NCI-H774 (cell line): ENCODE results near the gene KDM1A.
A peak's percentile ranks its signal among the peaks of the same experiment; 100 is the strongest.
"Not testable (repeated sequence)": the region's sequence is repeated elsewhere in the genome, so short reads cannot be mapped to it uniquely, and the experiment has no call there.

ENCODE experiments used
- DNase-seq: peaks from one replicate; lab custom pipeline; 2025; lab: John Stamatoyannopoulos, UW

KDM1A gene

DNA sequence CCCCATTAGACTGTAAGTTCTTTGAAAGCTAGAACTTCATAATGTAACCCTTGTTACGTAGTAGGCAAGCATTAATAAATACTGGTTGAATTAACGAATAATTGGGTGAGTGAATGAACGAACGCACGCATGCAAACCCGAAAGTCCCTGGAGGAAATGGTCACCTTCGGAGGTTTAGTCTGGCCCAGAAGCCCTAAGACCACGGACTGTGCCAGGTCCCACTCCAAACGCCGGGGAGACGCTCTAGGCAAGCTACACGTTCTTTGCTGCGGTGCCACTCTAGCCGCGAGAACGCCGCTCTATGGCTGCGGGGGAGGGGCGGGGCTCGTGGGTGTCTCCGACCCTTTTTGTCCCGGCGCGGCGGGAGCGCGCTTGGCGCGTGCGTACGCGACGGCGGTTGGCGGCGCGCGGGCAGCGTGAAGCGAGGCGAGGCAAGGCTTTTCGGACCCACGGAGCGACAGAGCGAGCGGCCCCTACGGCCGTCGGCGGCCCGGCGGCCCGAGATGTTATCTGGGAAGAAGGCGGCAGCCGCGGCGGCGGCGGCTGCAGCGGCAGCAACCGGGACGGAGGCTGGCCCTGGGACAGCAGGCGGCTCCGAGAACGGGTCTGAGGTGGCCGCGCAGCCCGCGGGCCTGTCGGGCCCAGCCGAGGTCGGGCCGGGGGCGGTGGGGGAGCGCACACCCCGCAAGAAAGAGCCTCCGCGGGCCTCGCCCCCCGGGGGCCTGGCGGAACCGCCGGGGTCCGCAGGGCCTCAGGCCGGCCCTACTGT, at the start of gene KDM1A:
TSS of gene KDM1A (plus strand) at position 375 of the 769 bp plus-strand sequence. CDS start at position 504, 129 bp downstream.
- DNase-seq: peak; percentile 89

DNA sequence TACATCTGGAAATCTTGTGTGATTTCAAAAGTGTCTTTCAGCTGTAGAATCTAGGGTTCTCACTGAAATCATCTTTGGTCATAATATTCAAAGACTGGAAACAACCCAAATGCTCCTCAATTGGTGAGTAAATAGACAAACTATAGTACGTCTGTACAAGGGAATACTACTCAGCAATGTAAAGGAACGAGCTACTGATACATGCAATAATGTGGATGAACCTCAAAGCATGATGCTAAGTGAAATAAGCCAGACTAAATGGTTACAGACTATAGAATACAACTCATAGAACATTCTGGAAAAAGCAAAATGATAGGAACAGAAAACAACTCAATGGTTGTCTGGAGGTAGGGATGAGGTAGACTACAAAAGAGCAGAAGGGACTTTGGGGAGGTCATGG, 49.2 kb upstream of the KDM1A start:
- no peak for DNase-seq

DNA sequence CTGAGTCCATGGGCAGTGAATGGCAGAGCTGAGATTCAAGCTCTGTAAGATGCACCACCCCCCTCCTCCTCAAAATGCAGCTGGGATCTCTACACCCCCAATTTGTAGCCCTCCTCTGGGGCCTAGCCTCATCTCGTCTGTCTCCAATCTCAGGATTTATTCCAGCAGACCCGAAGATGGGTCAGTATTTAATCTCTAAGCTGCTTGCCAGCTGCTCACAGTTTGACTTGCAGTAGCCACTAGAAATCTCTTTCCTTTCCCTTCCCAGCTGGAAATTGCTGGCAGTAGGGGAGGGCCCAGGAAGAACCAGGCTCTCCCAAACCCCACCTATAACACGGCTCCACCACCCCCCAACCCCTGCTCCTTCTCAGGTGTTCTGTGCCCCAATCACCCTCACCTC, 48.1 kb upstream of the KDM1A start:
- no peak for DNase-seq

DNA sequence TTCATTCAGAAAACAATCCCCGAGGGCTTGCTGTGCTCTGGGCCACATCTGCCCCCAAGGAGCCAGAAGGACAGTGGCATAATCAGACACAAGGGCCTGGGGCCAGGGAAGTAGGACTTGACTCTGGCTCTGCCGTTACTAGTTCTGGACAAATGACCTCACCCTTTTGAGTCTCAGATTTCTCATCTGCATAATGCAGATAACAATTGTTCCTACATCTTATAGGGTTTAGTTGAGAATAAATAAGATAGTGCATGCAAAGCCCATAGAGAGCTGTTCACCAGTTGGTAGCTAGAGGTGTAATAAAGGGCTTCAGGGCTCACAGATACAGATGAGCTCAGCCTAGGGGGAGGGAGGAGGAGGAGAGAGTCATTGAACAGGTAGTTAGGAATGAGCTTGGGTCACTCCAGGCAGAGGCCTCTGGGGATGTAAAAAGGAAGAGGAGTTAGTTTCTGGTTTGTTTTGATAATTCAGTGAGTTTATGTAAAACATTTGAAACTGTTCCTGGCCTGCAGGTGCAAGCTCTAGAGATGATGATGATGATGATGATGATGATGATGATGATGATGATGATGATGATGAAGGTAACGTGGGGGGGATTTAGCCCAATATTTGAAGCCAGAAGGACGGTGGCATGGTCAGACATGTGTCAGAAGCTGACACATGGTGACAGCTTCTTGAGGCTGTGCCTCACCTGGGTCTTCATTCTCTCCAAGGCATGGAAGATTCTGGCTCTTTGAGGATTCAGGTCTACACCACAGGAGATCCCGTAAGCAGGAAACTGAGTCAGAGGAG, 47.5 kb upstream of the KDM1A start:
- no peak for DNase-seq

DNA sequence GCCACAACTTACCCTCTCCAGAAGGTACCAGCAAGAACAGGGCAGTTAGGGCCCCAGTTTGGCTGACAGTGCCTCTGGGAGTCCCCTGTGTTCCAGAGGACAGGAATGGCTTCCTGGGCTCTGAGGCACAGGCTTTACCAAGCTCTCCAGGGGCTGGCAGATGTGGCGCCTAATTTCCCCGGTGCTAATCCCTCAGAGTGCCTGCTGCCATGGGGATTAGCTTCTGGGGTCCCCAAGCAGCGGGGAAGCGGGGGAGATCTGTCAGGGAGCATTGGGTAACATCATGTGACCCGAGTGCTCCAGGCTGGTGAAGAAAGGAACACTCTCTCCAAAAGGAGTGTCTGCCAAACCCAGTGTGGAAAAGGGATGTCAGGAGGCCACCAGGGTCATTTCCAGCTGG, 46.5 kb upstream of the KDM1A start, which contains the start of gene LACTBL1:
TSS of gene LACTBL1 (minus strand) at position 107 of the 400 bp plus-strand sequence. CDS start 550 bp downstream, outside the sequence.
- DNase-seq: no peak

DNA sequence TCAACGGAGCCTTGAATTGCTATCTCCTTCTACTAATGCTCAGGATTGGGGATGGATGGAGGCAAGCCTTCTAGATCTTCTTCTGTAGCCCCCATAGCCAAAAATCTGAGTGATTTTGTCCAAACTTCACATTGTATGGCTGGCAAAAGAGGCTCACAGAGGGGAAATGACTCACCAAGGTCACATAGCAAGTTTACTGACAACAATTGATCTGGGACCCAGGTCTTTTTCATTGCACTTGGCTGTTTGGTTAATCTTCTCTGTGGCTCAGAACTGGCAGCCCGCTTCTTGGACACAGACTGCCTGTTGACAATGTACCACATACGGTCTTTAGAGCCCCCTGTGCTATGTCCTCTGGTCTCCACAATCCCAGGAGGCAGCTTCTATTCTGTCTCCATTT, 43.6 kb upstream of the KDM1A start:
- no peak for DNase-seq

DNA sequence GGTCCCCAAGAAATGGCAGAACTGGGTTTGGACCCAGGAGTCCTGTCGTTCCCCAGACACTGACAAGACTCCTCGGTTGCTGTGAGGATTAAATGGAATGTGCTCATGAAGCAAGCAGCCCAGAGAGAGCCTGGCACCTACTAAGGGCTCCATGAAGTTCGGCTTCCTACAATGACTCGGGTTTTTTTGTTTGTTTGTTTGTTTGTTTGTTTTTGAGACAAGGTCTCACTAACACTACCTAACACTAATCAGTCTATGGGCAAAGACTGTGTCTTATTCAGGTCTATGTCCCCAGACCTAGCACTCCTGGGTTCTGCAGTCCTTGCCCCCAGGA, 43.2 kb upstream of the KDM1A start:
- DNase-seq: no peak

DNA sequence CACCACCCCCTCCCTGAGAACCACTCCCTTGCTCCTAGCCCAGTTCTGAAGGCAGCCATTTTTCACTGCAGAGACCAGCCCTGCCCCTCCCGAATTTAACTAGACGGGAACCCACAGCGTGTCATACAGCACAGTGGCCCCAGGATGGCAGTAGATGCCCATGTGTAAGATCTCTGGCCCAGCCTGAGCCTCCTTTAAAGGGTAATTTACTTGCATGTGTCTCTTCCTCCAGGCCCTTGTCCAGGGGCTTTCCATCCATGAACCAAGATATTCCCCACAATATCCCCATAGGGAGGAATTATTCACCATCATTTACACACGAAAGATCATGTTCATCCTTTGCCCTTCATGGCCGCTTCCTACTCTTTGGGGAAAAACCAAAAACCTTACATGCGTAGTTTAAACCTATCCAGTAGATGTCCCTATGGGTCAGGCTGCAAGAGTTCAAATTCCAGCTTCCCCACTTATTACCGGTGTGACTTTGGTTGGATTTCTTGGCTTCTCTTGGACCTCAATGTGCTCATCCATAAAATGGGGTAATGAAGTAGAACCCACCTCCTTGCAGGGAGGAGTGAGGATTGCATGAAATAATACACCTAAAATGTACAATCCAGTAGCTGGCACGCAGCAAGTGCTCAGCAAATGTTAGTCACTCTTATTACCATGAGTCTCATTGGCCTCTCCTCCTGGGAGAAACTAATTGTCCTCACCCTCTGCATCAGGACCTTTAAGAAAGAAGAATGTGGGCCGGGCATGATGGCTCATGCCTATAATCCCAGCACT, 42.6 kb upstream of the KDM1A start:
- DNase-seq: peak; percentile 60

DNA sequence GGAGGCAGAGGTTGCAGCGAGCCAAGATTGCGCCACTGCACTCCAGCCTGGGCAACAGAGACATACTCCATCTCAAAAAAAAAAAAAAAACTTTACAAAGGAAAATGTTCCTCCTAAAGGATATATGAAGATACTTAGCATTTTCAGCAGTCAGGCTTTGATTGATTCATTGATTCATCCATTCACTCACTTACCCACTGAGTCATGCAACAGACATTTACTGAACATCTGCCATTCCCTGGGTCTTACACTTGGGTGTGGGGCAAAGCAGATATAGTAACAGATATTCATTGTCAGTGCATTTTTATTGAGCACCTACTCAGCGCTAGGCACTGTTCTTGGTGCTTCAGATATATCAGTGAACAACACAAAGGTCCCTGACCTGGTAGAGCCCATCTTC, 41.0 kb upstream of the KDM1A start:
- no peak for DNase-seq

DNA sequence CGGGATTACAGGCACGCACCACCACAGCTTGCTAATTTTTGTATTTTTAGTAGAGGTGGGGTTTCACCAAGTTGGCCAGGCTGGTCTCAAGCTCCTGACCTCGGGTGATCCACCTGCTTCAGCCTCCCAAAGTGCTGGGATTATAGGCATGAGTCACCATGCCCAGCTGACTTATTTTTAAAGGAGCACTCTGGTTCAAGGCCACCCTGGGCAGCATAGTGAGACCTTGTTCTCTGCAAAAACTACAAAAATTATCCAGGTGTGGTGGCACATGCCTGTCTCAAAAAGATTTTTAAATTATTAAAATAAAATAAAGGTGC, 38.8 kb upstream of the KDM1A start:
- DNase-seq: not testable (repeated sequence)

DNA sequence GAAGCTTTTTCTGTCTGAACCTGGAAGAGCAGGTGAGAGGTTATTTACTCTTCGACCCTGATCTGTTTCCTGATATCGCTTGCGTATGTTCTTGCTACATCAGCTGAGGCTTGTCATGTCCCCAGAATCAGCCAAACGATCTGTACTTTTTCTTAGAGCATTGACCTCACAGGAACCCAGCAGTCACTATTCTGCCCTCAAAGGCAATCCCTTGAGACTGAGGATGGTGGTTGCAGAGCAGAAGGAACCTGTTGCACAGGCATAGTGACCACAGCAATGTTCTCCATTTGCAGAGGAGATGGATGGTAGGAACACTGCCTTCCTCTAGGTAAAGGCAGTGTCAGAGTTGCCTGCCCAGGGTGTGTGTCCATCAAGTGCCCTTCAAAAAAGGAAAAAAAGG, 35.3 kb upstream of the KDM1A start:
- no peak for DNase-seq

DNA sequence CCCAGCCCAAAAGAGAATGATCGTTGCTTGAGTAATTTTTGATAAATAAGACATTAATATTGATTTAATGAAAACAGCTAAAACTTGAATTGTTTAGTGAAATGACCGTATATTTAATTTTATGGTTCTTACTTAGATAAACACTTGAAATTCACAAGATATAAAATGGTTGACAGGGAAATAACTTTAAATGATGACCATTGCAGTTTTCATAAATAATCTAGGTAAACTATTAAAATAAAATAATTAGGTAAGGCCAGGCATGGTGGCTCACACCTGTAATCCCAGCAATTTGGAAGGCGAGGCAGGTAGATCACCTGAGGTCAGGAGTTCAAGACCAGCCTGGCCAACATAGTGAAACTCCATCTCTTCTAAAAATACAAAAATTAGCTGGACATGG, 26.9 kb upstream of the KDM1A start:
- DNase-seq: not testable (repeated sequence)

DNA sequence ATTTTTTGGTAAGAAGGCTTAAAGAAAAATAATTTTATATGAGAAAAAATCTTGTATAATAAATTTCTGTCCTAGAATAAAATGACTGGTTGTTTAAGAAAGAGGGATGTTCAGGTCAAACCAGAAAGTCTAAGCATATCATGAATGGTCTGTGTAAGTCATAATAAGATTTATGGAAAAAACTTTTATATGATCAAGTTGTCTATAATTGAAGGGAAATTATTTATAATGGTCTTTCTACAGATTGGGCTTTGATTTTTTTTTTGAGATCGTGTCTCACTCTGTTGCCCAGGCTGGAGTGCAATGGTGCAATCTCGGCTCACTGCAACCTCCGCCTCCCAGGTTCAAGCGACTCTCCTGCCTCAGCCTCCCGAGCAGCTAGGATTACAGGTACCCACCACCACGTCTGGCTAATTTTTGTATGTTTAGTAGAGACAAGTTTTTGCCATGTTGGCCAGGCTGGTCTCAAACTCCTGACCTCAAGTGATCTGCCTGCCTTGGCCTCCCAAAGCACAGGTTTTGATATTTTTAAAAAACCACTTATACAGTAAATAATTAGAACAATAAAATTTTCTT, 26.0 kb upstream of the KDM1A start:
- not testable (repeated sequence) for DNase-seq

DNA sequence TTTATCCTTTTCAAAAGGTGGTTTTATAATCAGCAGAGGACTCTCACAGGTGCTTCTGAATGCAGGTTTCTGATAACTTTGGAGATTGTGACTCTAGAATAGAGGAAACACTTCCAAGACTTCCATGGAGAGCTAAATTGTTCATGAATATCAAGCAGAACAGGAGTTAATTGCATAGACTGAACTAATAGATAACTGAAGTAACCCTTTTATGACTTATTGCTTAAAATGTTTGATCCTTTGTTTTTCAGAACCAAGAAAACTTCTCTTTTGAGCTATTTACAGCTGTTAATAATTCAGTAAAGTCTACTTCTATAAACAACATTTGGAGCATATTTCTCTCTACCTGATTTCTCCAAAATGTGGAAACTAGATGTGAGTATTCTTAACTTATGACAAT, 23.5 kb upstream of the KDM1A start:
- no peak for DNase-seq

DNA sequence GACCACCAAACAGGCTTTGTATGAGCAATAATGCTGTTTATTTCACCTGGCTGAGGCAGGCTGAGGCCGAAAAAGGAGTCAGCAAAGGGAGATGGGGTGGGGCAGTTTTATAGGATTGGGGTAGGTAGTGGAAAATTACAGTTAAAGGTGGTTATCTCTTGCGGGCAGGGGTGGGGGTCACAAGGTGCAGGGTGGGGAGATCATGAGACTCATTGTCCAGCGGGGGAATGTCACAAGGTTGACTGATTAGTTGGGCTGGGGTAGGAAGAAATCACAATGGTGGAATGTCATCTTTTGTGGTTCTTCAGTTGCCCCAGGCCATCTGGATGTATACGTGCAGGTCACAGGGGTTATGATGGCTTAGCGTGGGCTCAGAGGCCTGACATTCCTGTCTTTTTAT, 21.7 kb upstream of the KDM1A start:
- DNase-seq: not testable (repeated sequence)

DNA sequence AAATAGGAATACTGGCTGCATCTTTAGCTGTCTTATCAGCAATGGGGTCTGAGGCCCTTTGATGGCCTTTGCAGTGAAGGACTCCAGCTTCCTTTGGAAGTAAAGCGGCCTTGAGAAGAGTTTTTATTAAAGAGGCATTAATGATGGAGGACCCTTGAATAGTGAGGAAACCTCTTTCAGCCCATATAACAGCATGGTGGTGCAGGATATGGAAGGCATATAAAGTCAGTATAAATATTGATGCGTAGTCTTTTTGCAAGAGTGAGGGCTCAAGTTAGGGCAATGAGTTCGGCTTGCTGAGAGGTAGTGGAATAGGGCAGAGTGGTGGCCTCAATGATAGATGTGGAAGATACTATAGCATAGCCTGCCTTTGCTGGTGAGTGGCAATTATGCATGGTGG, 19.1 kb upstream of the KDM1A start:
- DNase-seq: not testable (repeated sequence)

DNA sequence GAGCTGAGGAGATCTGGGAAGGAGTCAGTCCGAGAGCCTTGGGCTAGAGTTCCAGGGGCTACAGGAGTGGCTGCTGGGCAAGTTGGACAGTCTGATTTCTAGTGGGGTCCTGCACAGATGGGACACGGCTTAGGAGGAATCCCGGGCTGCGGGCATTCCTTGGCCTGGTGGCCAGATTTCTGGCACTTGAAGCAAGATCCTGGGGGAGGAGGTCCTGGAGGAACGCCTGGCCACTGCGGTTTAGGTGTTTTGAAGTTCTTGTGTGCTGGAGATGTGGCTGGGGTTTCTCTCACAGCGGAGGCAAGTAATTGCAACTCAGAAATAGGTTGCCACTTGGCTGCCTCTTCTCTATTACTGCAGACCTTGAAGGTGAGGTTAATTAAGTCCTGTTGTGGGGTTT, 17.1 kb upstream of the KDM1A start:
- DNase-seq: not testable (repeated sequence)

DNA sequence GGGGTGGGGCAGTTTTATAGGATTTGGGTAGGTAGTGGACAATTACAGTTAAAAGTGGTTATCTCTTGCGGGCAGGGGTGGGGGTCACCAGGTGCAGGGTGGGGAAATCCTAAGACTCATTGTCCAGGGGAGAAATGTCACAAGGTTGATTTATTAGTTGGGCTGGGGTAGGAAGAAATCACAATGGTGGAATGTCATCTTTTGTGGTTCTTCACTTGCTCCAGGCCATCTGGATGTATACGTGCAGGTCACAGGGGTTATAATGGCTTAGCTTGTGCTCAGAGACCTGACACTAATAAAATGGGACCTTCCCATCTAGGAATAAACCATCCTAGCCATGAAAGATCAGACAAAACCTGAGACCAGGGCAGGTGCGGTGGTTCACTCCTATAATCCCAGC, 15.2 kb upstream of the KDM1A start:
- DNase-seq: no peak

DNA sequence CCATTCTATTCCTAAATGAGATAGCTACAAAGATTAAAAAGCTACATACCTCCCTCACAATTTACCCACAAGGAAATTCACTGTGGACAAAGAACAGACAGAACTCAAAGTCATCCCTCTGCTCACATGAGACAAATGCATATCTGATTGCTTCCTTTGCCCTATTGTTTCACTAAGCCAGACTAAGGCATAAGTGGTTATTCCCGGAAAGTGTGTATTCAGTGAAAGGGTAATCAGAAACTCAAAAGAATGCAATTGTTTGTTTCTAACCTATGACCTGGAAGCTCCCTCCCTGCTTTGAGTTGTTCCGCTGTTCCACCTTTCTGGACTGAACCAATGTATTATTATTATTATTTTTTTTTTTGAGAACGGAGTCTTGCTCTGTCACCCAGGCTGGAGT, 14.5 kb upstream of the KDM1A start:
- not testable (repeated sequence) for DNase-seq

DNA sequence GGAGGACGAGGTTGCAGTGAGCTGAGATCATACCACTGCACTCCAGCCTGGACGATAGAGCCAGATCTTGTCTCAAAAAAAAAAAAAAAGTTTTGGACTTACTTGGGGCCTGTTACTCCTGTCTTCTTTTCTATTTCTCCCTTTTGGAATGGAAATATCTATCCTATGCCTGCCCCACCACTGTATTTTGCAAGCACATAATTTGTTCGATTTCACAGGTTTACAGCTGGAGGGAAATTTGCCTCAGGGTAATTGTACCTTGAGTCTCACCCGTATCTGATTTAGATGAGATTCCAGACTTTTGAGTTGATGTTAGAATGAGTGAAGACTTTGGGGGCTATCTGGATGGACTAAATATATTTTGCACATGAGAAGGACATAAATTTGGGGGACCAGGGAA, 12.2 kb upstream of the KDM1A start:
- DNase-seq: no peak

DNA sequence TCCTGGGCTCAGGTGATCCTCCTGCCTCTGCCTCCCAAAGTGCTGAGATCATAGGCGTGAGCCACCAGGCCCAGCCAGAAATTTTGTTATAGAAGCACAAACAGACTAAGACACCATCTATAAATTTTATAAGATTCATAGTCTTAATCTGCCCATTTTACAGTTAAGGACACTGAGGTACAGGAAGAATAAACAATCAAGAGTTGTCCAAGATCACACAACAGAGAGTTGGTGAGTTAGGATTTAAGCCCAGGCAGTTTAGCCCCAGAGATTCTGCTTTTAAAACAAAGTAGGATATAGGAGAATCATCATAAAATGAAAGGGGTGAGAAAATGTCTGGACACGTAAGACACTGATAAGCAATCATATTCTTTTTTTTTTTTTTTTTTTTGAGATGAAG, 10.4 kb upstream of the KDM1A start:
- no peak for DNase-seq

DNA sequence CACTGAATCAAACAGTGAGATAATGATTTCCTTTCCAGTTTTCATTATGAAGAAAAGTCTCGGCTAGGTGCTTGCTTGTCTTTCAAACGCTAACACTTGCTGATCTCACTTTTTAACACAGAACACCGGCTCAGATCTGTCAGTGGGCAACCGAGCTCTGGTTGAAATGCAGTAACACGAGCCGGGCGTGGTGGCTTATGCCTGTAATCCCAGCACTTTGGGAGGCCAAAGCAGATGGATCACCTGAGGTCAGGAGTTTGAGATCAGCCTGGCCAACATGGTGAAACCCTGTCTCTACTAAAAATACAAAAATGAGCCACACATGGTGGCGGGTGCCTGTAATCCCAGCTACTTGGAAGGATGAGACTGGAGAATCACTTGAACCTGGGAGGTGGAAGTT, 9.2 kb upstream of the KDM1A start:
- not testable (repeated sequence) for DNase-seq
